Measurements from ENCODE around the gene MAPRE2.

- no peak for TF ChIP-seq CTCF (conservative IDR thresholded peaks at IDR 0.05)
- no peak for TF ChIP-seq EZH2 (IDR thresholded peaks at IDR 0.05; ENCODE audit: low read depth)
Observed at GRCh38 chr18:35141567-35142274, 100.5 kb downstream of the MAPRE2 start.

All from PC-9 (cell line).